Upper lobe of left lung (tissue), 6 donors: ENCODE measurements around the gene CBX8. TPM values are rescaled to one million over a fixed set of nuclear protein-coding genes. Genes with fewer than 3 reads are reported as not detected.

Experiments
- ATAC-seq, 2 donors: fragments of 200-7000 bp; cut with Tn5 transposase; one replicate each; pipeline ENCODE4 v1.9.1; 2022; ENCODE audit warnings: mild to moderate bottlenecking in 2 of 2, moderate library complexity in 2 of 2; ENCODE audit not compliant: low FRiP score in 2 of 2
- DNase-seq, 2 donors: peaks; one replicate each; pipeline ENCODE4 v3.0.0-alpha.2; 2019 to 2020
- H3K27ac ChIP-seq, 4 donors: fragments of 200-600 bp; sonication (generic); one replicate each; pipeline ENCODE4 v1.5.1; 2016 to 2019
- H3K27me3 ChIP-seq, 4 donors: fragments of 200-600 bp; sonication (generic); one replicate each; pipeline ENCODE4 v1.5.1; 2017 to 2019
- H3K36me3 ChIP-seq, 4 donors: fragments of 200-600 bp; sonication (generic); one replicate each; pipeline ENCODE4 v1.5.1; 2016 to 2019
- H3K4me1 ChIP-seq, 4 donors: fragments of 200-600 bp; sonication (generic); one replicate each; pipeline ENCODE4 v1.5.1; 2018 to 2019
- H3K4me3 ChIP-seq, 4 donors: fragments of 200-600 bp; sonication (generic); one replicate each; pipeline ENCODE4 v1.5.1; 2017 to 2019; ENCODE audit warnings: mild to moderate bottlenecking in 2 of 4, moderate library complexity in 1 of 4
- H3K9me3 ChIP-seq, 4 donors: fragments of 200-600 bp; sonication (generic); one replicate each; pipeline ENCODE4 v1.5.1; 2018 to 2019
- EP300 ChIP-seq, 4 donors: sonication (generic); formaldehyde crosslinking; IDR thresholded peaks; one replicate each; pipeline ENCODE4 v1.5.1; 2017; ENCODE audit warnings: antibody characterized with exemption in 4 of 4, control low read depth in 2 of 4
- POLR2A ChIP-seq, 4 donors: fragments of 450-650 bp; IDR thresholded peaks; one replicate each; pipeline ENCODE4 v1.5.1; 2016 to 2017; ENCODE audit warnings: antibody characterized with exemption in 4 of 4, mild to moderate bottlenecking in 2 of 4
- POLR2AphosphoS5 ChIP-seq, 2 donors: sonication (generic); formaldehyde crosslinking; IDR thresholded peaks; one replicate each; pipeline ENCODE4 v1.5.1; 2017; ENCODE audit warnings: antibody characterized with exemption in 2 of 2
- WGBS, 2 donors: methylation state at CpG; one replicate each; pipeline ENCODE4 v1.1.5; 2017 to 2018; 5-methylcytosine and 5-hydroxymethylcytosine counted together
- total RNA-seq, 6 donors: library from RNA; depleted of rRNA in 4 of 6; stranded (reverse); fragments of >200 nt in 4 of 6; gene quantifications; one replicate each; pipeline versions ENCODE4 v1.1.0 to v1.2.1, GENCODE V29; 2016 to 2021
- TF ChIP-seq, protein P1 (sequence below), 6 experiments: fragments of 450-650 bp in 4 of 6; fragments of 200-600 bp in 2 of 6; sonication (generic) in 2 of 6; IDR thresholded peaks; one replicate each; pipeline ENCODE4 v1.5.1; 2016 to 2019; ENCODE audit warnings: antibody characterized with exemption in 6 of 6
- donor health status: DM: no; HTN: no; CAD: no; lungs with moderate emphysema.
- donor health status: DM: no; HTN: yes; CAD: no; lungs with severe emphysema.

The CBX8 gene
- 10 to 100 TPM in 1 of 6 donors, 1 to 10 TPM in 5; 2.0 to 16.8 (median 8.8) TPM for total RNA-seq

DNA sequence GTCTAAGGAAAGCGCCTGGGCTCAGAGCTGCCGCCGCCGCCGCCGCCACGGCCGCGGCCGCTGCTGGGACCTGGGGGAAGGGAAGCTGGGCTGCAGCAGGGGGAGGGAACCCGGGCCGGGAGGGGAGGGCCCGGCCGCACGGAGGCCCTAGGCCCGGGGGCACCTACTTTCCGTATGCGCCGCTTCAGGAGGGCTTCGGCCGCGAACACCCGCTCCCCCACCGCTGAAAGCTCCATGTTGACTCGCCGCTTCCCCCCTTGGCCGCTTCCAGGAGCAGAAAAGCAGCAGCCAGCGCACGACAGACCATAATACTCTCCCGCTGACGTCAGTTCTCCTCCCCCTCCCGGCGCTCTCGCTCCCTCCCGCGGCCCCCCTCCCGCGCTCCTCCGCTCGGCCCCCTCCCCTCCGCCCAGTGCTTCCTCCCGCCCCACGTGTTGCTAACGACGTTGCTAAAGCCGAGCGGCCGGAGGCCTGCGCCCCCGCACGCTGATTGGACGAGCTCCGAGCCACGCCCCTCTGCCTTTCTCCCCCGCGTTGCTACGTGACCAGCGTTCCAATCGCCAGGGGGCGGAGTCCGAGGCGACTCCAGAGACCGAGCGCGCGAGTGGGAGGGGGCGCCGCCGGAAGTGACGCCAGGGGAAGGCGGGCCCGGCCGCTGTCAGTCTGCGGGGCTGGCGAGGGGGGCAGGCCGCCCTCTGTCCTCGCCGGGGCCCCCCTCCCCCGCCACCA, at the start of gene CBX8:
TSS of gene CBX8 (minus strand) at position 315 of the 729 bp plus-strand sequence. CDS start at position 236, 79 bp downstream.
- H3K27me3 ChIP-seq, result peaks cover 5 to 56% (median 45%) of the 10 kb centered on the region in 4 donors
- TF ChIP-seq, protein P1, sequence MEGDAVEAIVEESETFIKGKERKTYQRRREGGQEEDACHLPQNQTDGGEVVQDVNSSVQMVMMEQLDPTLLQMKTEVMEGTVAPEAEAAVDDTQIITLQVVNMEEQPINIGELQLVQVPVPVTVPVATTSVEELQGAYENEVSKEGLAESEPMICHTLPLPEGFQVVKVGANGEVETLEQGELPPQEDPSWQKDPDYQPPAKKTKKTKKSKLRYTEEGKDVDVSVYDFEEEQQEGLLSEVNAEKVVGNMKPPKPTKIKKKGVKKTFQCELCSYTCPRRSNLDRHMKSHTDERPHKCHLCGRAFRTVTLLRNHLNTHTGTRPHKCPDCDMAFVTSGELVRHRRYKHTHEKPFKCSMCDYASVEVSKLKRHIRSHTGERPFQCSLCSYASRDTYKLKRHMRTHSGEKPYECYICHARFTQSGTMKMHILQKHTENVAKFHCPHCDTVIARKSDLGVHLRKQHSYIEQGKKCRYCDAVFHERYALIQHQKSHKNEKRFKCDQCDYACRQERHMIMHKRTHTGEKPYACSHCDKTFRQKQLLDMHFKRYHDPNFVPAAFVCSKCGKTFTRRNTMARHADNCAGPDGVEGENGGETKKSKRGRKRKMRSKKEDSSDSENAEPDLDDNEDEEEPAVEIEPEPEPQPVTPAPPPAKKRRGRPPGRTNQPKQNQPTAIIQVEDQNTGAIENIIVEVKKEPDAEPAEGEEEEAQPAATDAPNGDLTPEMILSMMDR (IDR thresholded peaks at IDR 0.05), result peak in 4 of 6 experiments; percentile 5 to 68 (median 24)
- TF ChIP-seq POLR2A (IDR thresholded peaks at IDR 0.05), result peak in 2 of 4 donors; percentile 16 to 49
- peak; percentile 46 to 70 for TF ChIP-seq POLR2AphosphoS5 (IDR thresholded peaks at IDR 0.05)
- TF ChIP-seq EP300 (IDR thresholded peaks at IDR 0.05), result no peak
- peaks cover 52 to 70% (median 56%) of the 10 kb centered on the region in 4 donors for H3K4me1 ChIP-seq

DNA sequence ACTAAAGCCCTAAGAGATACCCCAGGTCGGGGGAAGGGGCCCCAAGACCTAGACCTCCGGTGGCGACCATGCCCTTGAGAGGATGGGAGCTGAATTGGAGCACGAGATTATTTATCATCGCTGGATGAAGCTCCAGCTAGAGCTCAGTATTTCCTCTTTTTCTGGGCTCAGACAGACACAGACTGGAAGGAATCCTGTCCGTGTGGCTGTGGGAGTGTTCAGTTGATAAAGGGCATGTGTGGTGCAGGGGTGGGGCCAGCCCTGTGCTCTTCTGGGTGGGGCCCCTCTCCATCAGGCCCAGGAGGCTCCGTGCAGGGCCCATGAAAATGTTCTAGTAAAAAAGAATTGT, 48.7 kb upstream of the CBX8 start:
- ATAC-seq, result peak; percentile 36 to 71
- no peak for TF ChIP-seq EP300 (IDR thresholded peaks at IDR 0.05)
- TF ChIP-seq POLR2AphosphoS5 (IDR thresholded peaks at IDR 0.05), result no peak
- TF ChIP-seq, protein P1 (IDR thresholded peaks at IDR 0.05), result no peak
- TF ChIP-seq POLR2A (IDR thresholded peaks at IDR 0.05), result peak in 1 of 4 donors; percentile 24
- peaks cover 44 to 54% (median 49%) of the 10 kb centered on the region in 4 donors for H3K4me1 ChIP-seq
- H3K4me3 ChIP-seq, result no peak overlapping the region
- DNase-seq, result peak in 1 of 2 donors; percentile 48
- H3K27ac ChIP-seq, result peak overlapping the region in 2 of 4 donors; percentile 52 to 67
- no peaks in the 10 kb centered on the region for H3K9me3 ChIP-seq
- WGBS, 2 donors, result 32 to 40% methylated on average over 6 to 7 of the region's 7 CpGs
- H3K36me3 ChIP-seq, result no peaks in the 10 kb centered on the region
- H3K27me3 ChIP-seq, result peaks cover 0 to 44% (median 29%) of the 10 kb centered on the region in 4 donors

More for the DNA sequence above, at the start of gene CBX8:
- Histone ChIP-seq H3K27ac (peak within 1 kb of the TSS; percentile 81 to 90 (median 84)), H3K4me3 (peak within 1 kb of the TSS; percentile 71 to 90 (median 75)), H3K36me3 (peaks cover 0 to 7% (median 0%) of the 10 kb centered on the region in 4 donors), H3K9me3 (no peaks in the 10 kb centered on the region)
- 0% methylated on average over 15 of the region's 79 CpGs; no CpG with 5 or more reads in 1 of the 2 donors for WGBS, 2 donors
- ATAC-seq (peak; percentile 95 to 98), DNase-seq (peak; percentile 99 to 100)

DNA sequence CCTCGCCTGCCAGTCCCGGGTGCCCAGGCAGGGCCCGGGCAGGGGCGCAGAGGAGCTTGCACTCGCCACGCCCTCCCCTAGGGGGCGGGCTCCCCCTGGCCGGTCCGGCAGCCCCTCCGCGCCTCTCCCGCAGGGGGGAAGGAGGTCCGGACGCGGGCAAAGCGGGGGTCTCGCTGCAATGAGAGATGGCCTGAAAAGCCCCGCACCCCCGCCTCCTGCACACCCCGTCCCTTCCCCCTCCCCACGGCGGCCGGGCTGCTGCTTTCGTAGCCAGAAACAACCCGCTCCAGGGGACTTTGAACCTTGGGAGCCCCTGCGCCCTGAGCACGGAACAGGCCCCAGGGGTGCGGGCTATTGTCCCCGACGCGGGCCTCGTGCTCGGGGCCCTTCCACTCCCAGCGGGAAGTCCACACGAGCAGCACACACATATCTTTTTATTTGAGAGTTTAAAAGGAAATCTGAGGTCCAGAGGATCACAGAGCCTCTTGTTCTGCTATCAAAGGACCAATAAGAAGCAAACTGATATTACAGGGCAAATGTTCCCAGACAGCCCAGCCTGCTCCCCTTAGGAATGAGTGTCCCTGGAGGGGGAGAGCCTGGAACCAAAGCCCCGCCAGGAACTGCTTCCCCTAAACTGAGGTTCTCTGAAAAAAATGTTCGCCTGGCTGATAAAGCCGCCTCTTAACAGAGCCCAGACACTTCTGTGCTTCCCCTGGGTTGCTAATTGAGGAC, 48.2 kb upstream of the CBX8 start:
- H3K36me3 ChIP-seq, result no peaks in the 10 kb centered on the region
- H3K4me3 ChIP-seq, result peak overlapping the region in 3 of 4 donors; percentile 44 to 63 (median 63)
- H3K27ac ChIP-seq, result peak overlapping the region in 2 of 4 donors; percentile 52 to 67
- DNase-seq (peak; percentile 55 to 90), ATAC-seq (peak; percentile 72 to 73)
- TF ChIP-seq, protein P1 (IDR thresholded peaks at IDR 0.05), result peak; percentile 40 to 91 (median 56)
- TF ChIP-seq EP300 (IDR thresholded peaks at IDR 0.05) (no peak), POLR2AphosphoS5 (IDR thresholded peaks at IDR 0.05) (no peak)
- 4 to 15% methylated on average over 7 to 15 of the region's 38 CpGs for WGBS, 2 donors
- H3K4me1 ChIP-seq, result peaks cover 50 to 59% (median 54%) of the 10 kb centered on the region in 4 donors
- H3K9me3 ChIP-seq, result no peaks in the 10 kb centered on the region
- peaks cover 0 to 49% (median 32%) of the 10 kb centered on the region in 4 donors for H3K27me3 ChIP-seq

DNA sequence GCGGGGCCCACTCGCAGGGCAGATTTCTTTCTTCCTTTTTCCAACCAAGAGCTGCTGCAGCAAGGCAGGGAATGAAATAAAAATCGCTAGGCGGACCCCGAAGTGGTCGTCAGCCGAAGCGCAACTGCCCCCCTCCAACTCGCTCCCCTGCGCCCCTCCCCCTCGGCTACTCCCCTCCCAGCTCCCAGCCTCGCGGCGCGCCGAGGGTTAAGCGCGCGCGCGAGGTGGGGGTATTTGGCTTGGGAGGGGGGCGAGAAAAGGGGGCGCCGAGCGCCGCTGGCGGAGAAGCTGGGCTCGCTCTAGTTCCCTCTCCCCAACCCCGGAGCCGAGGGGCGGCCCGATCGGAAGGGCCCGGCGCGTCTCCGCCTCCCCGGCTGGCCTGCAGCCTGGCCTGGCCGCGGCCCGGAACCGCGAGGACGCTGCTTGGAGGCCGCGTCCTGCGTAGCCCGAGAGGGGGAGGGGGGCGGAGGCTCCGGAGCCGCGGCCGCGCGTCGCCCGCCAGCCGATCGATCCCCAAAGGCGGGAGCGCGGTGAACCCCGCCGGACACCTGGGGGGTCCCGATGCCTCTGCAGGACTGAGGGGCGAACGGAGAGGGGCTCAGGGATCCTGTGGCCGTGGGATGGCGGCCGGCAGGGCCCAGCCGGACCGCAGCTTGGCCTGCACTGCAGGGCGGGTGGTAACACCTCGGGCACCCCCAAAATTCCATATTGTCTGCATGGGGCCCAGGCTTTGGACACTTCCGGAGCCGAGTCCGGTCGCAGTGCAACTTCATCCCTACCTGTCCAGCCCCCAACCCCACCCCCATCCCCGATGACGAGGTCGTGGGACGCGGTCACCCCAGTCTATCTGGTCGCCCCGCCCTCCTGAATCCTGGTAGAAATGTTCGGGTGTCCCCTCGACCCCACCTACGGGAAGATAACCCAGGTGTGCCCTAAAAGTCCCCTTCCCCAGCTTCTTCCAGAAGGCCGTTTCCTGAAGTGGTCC, 47.2 kb upstream of the CBX8 start:
- Histone ChIP-seq H3K9me3 (no peaks in the 10 kb centered on the region), H3K4me3 (peak overlapping the region; percentile 40 to 63 (median 54)), H3K36me3 (no peaks in the 10 kb centered on the region), H3K27ac (peak overlapping the region in 3 of 4 donors; percentile 52 to 67 (median 60)), H3K27me3 (peaks cover 0 to 54% (median 32%) of the 10 kb centered on the region in 4 donors), H3K4me1 (peaks cover 55 to 65% (median 59%) of the 10 kb centered on the region in 4 donors)
- 3 to 5% methylated on average over 15 to 59 of the region's 89 CpGs for WGBS, 2 donors
- TF ChIP-seq, protein P1 (IDR thresholded peaks at IDR 0.05), result peak in 2 of 6 experiments; percentile 6 to 16
- TF ChIP-seq EP300 (IDR thresholded peaks at IDR 0.05) (no peak), POLR2A (IDR thresholded peaks at IDR 0.05) (peak in 1 of 4 donors; percentile 72), POLR2AphosphoS5 (IDR thresholded peaks at IDR 0.05) (peak; percentile 15 to 43)
- peak; percentile 60 to 78 for ATAC-seq
- peak in 1 of 2 donors; percentile 94 for DNase-seq
